GM12801 (cell line): ENCODE data around the gene RNF144A.

Source experiments
- CTCF ChIP-seq: IDR thresholded peaks from one replicate; pipeline ENCODE4 v1.5.1; 2011; ENCODE audit warnings: control low read depth; ENCODE audit not compliant: insufficient read length; ENCODE audit errors: extremely low read depth

The RNF144A gene

GRCh38 chr2:7043690-7044089, 126.5 kb downstream of the RNF144A start:
- TF ChIP-seq CTCF = no peak

GRCh38 chr2:7044253-7045250, 127.3 kb downstream of the RNF144A start:
- peak; percentile 48 for TF ChIP-seq CTCF

GRCh38 chr2:7045601-7046590, 128.7 kb downstream of the RNF144A start:
- TF ChIP-seq CTCF = no peak

- no peak for TF ChIP-seq CTCF
Observed at GRCh38 chr2:7047661-7048060, 130.4 kb downstream of the RNF144A start.

GRCh38 chr2:7048762-7049294, 131.6 kb downstream of the RNF144A start:
- no peak for TF ChIP-seq CTCF

- TF ChIP-seq CTCF = no peak
Observed at GRCh38 chr2:7052404-7052803, 135.2 kb downstream of the RNF144A start.
